SK-N-SH (cell line): ENCODE results near the gene IPO9.

Experiments
- GABPA ChIP-seq: IDR thresholded peaks from 2 replicates; pipeline ENCODE4 v1.4.0; 2012; ENCODE audit warnings: low read depth, mild to moderate bottlenecking
- RCOR1 ChIP-seq: fragments of 150-350 bp; IDR thresholded peaks from 2 replicates; pipeline ENCODE4 v1.6.1; 2017; ENCODE audit warnings: antibody characterized with exemption, low read length
- TF ChIP-seq, protein P1 (sequence below): fragments of 200-600 bp; sonication (generic); IDR thresholded peaks from 2 replicates; pipeline ENCODE4 v1.6.1; 2017; ENCODE audit warnings: antibody characterized with exemption, mild to moderate bottlenecking, moderate library complexity
- TF ChIP-seq, protein P2 (sequence below): IDR thresholded peaks from 2 replicates; pipeline ENCODE4 v1.4.0; 2012; ENCODE audit warnings: low read depth

DNA sequence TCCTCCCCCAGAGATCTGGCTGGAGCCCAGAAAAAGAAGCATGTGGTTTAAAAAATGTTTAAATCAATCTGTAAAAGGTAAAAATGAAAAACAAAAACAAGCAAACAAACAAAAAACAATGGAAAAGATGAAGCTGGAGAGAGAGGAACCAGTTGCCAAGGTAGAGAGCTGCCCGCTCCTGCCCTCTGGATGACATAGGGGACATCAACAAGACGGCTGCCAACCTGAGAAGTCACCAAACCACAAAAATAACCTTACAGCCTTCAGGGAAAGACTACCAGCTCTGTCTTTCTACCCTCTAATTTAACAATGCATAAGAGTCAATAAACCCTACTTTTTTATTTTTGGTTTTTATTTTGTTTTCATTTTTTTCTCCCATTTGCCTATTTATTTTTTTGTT, 8.5 kb upstream of the IPO9 start:
- TF ChIP-seq, protein P1, sequence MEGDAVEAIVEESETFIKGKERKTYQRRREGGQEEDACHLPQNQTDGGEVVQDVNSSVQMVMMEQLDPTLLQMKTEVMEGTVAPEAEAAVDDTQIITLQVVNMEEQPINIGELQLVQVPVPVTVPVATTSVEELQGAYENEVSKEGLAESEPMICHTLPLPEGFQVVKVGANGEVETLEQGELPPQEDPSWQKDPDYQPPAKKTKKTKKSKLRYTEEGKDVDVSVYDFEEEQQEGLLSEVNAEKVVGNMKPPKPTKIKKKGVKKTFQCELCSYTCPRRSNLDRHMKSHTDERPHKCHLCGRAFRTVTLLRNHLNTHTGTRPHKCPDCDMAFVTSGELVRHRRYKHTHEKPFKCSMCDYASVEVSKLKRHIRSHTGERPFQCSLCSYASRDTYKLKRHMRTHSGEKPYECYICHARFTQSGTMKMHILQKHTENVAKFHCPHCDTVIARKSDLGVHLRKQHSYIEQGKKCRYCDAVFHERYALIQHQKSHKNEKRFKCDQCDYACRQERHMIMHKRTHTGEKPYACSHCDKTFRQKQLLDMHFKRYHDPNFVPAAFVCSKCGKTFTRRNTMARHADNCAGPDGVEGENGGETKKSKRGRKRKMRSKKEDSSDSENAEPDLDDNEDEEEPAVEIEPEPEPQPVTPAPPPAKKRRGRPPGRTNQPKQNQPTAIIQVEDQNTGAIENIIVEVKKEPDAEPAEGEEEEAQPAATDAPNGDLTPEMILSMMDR = no peak
- TF ChIP-seq, protein P2, sequence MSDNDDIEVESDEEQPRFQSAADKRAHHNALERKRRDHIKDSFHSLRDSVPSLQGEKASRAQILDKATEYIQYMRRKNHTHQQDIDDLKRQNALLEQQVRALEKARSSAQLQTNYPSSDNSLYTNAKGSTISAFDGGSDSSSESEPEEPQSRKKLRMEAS = no peak
- TF ChIP-seq GABPA (no peak), RCOR1 (no peak)
